ENCODE results near the gene MRPL4.

DNA sequence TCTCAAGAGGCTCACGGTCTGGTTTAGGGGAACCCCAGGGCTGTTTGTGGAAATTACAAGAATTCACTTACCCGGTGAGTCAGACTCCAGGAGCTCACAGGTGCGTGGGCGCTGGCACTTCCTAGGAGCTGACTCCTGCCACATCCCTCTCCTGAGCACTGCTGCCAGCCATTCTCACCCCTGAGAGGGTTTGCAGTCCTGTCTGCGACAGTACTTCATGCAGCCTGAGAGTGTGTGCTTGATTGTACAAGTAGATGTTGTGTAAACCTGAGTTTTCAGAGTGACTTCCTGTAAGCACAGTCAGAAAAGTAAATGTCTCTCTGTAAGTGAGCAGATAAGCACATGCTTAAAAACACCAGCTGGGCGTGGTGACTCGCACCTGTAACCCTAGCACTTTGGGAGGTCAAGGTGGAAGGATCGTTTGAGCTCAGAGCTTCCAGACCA, 8.1 kb downstream of the MRPL4 start:
- TF ChIP-seq, protein P1, sequence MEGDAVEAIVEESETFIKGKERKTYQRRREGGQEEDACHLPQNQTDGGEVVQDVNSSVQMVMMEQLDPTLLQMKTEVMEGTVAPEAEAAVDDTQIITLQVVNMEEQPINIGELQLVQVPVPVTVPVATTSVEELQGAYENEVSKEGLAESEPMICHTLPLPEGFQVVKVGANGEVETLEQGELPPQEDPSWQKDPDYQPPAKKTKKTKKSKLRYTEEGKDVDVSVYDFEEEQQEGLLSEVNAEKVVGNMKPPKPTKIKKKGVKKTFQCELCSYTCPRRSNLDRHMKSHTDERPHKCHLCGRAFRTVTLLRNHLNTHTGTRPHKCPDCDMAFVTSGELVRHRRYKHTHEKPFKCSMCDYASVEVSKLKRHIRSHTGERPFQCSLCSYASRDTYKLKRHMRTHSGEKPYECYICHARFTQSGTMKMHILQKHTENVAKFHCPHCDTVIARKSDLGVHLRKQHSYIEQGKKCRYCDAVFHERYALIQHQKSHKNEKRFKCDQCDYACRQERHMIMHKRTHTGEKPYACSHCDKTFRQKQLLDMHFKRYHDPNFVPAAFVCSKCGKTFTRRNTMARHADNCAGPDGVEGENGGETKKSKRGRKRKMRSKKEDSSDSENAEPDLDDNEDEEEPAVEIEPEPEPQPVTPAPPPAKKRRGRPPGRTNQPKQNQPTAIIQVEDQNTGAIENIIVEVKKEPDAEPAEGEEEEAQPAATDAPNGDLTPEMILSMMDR (IDR thresholded peaks at IDR 0.05; ENCODE audit: low read length): no peak
- TF ChIP-seq EZH2 (IDR thresholded peaks at IDR 0.05; ENCODE audit: borderline replicate concordance, low read length): no peak

Measured in OCI-LY1 (cell line).